NCI-H460 (cell line): ENCODE measurements around the gene ZBTB32. TPM values are rescaled to one million over a fixed set of nuclear protein-coding genes. Genes with fewer than 3 reads are reported as not detected.

Source experiments
- DNase-seq: peaks from one replicate; pipeline ENCODE4 v3.0.0-alpha.2; 2016; ENCODE audit warnings: low read depth; ENCODE audit errors: extremely low read depth
- total RNA-seq: library from RNA; depleted of rRNA; stranded (reverse); fragments of >200 nt; shearing (Covaris generic); gene quantifications from 2 replicates; pipeline ENCODE4 v1.2.3, GENCODE V29; 2014

ZBTB32 gene
- total RNA-seq, 1 experiment from 2014 or later: not detected

DNA sequence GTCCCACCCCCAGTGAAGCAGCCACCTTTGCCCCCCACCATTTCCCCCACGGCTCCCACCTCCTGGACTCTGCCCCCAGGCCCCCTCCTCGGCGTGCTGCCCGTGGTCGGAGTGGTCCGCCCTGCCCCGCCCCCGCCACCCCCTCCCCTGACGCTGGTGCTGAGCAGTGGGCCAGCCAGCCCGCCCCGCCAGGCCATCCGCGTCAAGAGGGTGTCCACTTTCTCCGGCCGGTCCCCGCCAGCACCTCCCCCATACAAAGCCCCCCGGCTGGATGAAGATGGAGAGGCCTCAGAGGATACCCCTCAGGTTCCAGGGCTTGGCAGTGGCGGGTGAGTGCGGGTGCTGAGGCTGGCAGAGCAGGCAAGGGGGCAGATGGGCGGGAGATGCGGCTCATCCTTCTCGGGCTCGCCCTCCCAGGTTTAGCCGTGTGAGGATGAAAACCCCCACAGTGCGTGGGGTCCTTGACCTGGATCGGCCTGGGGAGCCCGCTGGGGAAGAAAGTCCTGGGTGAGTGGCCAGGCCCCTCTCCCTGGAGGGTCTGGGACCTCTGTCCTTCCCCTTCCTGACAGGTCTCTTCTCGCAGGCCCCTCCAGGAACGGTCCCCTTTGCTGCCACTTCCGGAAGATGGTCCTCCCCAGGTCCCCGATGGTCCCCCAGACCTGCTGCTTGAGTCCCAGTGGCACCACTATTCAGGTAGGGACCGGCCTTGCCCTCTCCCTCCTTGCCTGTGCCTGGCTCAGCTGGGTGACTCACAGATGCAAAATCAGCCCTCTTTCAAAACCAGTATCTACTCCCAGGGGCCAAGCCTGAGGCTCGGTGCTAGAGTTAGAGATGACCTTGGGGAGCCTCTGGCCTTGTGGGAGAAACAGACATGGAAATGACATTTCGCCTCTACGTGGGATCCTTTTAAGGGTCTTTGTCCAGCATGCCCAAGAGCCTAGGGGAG lies 29.1 kb downstream of the ZBTB32 start:
- DNase-seq: no peak

DNA sequence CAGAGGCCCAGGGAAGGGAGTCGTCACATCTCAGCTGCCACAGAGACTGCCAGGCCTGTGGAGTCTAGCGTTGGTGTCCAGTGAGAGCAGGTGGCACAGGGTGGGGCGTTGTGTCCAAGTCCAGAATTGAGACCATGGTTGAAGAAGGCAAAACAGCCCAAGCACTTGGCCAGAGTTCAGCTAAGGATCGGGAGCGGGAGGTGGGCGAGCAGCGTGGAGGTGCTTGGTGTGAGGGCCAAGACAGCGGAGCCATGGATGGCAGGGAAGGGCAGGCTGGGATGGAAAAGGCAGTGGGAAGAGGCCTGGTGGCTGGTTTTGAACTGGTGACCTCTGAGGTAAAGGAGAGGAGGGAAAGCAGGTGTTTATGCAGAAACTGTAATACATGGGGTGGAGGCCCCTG lies 29.9 kb downstream of the ZBTB32 start:
- DNase-seq: no peak

DNA sequence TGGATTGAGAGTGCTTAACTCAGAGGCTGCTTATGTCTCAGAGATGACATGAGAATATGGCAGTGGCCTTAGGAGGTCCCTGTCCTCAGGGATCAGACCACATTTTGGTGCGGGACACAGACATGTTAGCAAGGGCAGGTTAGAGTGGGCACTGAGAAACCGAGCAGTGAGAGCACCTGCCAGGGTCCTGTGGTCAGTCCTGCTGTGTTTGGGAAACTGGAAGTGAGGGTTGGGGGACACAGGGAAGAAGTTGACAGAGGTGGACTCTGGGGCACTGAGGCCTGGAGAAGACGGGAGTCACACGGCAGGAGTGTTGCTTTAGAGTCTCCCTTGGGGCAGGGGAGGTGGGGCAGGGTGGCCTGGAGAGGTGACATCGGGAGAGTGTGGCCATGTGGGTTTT lies 30.5 kb downstream of the ZBTB32 start:
- DNase-seq: no peak

DNA sequence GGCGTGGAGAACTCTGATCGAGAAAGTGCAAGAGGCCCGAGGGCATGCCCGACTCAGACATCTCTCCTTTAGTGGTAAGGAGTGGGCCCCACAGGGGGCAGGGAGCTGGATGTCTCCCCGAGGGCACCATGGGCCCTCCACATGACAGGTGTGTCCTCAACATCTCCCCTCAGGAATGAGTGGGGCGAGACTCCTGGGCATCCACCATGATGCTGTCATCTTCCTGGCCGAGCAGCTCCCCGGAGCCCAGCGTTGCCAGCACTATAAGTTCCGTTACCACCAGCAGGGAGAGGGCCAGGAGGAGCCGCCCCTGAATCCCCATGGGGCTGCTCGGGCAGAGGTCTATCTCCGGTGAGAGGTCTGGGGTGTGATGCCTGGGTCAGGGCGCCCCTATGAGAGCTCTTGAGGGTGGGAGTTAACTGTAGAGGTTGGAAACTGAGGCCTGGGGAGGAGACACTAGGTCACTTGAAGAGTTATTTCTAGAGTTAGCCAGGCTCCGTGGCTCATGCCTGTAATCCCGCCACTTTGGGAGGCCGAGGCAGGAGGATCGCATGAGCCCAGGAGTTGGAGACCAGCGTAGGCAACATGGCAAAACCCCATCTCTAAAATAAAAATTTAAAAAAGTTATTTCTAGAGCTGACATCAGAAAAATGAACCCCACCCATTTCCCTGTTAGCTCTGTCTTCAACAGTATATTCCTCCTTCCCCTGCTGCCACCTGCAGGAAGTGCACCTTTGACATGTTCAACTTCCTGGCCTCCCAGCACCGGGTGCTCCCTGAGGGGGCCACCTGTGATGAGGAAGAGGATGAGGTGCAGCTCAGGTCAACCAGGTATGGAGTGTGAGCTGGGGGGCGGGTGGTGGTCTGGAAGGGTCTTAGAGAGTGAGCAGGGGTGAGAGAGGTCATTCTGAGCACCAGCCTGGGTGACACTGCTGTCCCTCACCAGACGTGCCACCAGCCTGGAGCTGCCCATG lies 32.8 kb downstream of the ZBTB32 start:
- no peak for DNase-seq

DNA sequence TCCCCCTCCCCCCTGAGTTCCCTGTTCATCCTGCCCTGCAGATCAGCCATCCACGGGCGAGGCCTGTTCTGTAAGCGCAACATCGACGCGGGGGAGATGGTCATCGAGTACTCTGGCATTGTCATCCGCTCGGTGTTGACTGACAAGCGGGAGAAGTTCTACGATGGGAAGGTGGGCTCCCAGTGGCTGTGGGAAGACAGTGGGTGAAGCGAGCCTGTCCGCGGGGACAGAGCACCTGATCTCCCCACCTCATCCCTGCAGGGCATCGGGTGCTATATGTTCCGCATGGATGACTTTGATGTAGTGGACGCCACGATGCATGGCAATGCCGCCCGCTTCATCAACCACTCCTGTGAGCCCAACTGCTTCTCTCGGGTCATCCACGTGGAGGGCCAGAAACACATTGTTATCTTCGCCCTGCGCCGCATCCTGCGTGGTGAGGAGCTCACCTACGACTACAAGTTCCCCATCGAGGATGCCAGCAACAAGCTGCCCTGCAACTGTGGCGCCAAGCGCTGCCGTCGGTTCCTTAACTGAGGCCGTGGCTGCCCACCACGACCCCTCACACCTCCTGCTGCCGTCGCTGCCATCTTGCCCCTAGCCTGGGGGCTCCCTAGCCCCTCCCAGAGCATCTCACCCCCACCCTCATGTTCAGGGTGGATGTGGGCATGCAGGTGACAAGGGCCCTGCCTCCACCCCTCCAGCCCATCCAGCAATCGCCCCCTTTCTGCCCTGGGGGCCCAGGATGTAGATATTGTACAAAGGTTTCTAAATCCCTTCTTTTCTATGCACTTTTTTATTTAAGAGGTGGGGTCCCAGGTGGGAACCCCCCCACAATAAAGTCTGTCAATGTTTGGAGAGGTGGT lies 33.9 kb downstream of the ZBTB32 start:
- DNase-seq: no peak

DNA sequence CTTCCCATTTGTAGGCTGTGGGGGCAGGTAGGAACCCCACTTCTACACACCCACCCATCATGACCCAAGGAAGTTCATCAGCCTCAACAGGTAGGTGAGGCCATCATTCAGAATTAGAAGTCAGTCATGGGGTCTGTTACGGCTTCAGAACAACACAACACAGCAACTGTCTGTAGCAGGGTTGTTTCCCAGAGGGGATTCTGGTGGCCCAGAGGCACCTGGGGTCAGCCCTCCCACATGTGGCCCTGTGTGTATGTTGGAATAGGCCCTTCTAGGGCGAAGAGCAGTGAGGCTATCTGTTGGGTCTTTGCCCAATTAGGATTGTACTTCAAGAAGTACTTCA lies 34.5 kb downstream of the ZBTB32 start:
- DNase-seq: no peak

DNA sequence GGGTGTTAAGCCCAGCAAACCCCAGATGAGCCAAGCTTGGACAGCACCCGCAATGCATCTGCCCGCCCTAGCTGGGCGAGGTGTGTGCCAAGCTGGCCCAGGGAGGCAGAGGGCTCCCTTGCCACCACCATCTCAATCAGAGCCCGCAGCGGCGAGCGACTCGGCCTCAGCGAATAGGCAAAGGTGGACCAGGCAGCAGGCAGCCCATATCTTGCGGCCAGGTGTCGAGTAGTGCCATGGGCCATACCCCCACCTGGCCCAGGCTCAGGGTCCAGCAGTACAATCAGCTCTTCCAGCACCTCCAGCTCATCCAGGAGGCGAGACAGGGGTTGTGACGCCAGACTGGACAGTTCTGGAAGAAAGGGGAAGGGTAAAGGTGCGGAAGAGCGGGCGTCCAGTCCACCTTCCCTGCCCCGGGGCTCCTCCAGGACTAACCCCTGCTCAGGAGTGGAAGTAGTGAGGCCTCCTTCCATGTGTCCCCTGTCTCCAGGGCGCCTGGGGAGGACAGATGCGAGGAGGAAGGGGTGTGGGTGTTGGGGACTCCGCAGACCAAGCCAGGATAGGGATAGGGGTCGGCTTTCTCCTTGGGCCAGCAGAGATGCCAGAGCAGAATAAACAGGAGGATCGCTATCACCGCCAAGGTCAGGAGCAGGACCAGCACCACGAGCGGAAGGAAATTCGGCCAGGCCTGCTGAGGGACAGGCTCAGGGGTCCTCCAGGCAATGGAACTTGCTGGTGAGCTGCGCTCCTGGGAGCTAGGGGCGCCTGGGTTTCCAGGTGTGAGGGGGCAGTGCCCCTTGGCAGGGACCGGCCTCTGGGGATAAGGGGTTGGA lies 35.1 kb downstream of the ZBTB32 start:
- no peak for DNase-seq

DNA sequence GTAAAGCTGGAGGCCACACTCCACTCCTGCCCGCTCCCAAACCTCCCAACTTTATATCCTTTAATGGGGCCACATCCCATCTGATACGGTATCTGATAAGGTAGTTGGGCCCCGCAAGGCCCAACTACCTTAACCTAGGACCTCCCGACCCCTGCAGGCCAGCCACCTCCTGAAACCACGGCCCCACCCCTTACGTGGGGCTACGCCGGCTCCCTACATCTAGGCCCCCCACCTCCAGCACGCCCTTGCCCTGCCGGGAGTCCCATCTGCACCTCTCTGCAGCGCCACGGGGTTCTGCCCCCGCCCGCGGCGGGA lies 35.7 kb downstream of the ZBTB32 start:
- DNase-seq: no peak

DNA sequence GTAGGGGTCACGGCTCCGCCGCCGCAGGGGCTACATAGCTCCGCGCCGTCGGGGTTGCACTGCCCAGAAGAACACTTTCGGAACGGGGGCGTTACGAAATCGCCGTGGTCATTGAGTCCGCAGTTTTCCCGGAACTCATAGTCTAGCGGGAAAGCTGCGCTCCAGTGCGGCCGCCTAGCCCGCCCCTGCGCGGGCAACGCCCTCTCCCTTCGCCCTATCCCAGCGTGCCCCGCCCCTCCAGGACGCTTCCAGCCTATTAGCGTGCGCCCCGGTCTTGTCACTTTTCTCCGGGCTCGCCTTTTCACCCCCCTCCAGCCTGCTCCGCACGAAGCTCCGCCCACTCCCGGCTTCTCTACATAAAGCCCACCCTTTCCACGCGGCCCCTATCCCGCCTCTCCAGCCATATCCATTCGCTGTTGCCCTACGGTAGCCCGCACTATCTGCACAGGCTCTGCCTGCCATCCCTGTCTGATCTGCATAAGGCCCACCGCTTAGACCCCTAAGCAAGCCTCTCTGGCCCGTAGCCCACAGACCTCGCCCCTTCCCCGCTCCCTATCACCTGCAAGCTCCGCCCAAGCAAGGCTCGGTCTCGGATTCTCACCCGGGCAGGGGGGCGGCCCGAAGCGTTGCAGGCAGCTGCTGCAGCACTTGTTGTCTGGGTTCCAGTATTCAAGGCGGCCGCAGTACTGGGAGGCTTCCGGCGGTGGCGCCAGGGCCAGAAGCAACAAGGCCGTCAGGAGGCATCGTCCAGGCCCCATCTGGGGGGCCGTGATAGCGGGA lies 36.3 kb downstream of the ZBTB32 start:
- DNase-seq: peak; percentile 95

DNA sequence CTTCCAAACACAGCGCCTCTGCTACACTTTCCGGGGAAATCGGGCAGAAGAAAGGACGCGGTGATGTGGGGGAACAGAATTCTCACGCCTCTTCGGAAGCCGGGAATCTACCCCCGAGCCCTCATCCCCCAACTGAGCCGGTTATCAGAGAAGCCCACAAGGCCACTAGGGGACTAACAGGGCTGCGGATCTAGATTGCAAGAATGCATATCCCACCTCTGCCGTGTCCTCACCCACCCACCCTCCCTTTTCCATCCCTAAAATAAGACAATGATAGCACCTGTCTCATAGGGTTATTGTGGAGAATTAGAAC lies 36.8 kb downstream of the ZBTB32 start:
- no peak for DNase-seq

DNA sequence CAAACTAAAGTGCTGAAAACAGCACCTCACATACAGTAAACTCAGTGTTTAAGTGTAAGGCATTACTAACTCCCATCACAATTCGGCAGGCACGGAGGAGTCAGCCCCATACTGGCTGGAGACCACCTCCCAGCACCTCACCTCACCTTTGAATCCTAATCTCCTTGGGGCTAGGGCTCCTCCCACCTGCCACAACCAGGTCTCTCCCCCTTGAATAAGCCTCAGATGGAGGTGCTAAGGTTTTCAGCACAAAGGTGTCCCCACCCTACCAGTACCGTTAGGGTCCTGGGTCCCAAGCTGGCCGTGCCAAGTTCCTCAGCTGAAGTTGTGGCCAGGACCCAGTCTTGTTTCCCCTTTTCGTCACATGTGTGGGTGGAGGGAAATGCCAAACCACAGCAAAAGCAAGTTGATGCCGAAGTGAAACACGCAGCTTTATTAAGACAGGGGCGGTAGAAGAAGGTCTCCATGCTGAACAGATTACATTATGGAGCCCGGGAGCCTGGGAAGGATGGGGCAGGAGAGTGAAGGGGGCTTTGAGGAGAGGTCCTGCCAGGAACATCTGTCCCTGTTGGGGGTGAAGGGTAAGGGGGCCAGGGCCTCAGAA lies 37.9 kb downstream of the ZBTB32 start, which contains the start of gene IGFLR1:
Gene IGFLR1 (minus strand): TSS at position 332 of the 604 bp plus-strand sequence. CDS start 1,272 bp downstream, outside the sequence.
- no peak for DNase-seq

DNA sequence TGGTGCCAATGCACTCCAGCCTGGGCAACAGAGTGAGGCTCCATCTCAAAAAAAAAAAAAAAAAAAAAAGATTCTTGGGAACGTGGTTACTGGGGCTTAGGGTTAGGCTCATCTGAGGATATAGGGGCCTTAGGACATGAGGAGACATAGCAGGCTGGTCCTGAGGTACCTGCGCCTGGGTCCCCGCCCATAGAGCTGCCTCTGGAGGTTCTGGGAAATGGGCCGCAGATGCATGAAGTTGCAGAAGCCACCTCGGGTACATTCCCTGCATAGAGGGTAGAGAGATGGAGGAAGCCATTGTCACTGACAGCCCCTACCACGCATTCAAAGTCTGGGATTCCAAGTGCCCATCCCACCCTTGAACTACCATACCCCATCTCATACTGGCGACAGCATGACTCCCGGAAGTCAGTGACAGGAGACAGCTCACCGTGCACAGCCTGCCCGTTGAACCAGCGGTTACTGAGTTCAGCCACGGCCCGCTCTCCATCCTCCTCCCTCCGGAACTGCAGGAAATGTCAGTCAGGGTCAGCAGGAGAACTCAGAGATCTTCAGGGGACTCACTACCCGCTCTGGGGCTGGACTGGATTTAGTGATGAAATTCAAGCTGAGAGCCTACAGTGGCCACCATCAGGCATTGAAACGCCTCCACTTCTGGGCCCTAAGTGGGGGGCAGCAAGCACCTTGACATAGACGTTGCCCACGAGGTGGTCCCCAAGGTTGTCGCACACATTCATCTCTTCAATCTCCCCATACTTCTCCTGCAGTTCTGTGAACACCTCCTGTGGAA lies 39.5 kb downstream of the ZBTB32 start:
- DNase-seq: no peak

DNA sequence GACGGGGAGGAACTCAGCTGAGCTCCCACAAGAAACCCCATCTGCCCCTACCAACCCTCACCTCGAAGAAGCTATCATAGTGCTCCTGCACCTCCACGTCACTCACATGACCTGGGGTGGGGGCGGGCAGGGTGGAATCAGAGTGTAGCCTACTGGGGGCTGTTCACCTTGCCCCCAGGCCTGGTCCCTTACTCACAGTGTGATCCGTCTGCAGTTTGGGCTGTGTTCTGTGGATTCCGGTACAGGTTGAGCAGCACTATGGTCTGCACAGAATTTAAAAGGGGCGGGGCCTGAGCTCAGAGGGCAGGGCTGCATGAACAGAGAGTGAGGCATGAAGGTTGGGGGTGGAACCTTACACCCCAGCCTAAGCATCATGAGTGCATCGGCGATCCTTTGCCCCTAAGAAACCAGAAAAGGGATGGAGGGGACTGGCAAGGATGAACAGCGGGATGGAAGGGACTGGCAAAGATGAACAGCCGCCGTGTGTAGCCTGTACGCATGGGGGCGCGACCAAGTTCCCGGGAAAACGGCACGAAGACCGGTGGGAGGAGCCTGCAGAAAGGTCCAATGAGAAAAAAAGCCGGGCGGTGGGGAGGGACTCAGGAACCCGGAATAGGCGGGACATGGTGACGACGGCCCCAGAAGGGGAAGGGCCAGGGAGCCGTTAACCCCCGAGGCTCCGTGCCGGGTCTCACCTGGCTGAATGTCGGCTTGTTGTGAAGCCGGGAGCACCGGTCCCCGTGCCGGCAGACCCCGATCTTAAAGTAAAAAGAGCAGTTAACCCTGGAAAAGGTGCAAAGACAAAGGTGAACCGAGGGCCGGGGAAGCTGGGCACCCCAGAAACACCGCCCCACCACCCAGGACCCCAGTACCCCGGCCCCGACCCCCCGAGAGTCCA lies 40.3 kb downstream of the ZBTB32 start:
- DNase-seq: peak; percentile 96

DNA sequence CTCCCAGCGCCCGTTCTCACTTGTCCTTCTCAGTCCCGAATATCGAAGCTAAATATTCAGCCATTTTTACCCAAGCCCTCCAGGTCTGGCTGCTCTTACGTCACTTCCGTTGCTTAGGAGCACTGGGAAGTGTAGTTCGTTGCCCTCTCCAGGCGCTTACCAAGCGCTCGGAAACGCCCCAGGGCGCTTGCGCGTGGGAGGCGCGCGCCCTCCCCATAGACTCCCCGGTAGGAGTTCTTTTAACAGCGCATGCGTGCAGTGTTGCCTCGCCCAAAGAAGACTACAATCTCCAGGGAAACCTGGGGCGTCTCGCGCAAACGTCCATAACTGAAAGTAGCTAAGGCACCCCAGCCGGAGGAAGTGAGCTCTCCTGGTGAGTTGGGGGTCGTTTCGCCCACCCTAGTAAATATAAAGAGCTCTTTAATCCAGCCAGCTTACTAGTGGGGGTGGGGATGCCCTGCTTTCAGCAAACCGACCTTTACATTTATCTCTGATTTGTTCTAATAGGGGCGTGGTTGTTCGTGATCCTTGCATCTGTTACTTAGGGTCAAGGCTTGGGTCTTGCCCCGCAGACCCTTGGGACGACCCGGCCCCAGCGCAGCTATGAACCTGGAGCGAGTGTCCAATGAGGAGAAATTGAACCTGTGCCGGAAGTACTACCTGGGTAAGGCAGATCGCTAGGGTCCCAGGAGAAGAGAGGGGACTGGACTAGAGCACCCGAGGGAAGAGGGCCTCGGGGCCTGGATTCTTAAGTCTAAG lies 41.1 kb downstream of the ZBTB32 start, which contains the start of the genes PSENEN and U2AF1L4:
Gene PSENEN (plus strand): TSS at position 324 of the 759 bp plus-strand sequence. CDS start 280 bp downstream, at position 604.
Gene U2AF1L4 (minus strand): TSS at position 91 of the 759 bp plus-strand sequence. CDS start 27 bp downstream, at position 64.
- DNase-seq: peak; percentile 99

DNA sequence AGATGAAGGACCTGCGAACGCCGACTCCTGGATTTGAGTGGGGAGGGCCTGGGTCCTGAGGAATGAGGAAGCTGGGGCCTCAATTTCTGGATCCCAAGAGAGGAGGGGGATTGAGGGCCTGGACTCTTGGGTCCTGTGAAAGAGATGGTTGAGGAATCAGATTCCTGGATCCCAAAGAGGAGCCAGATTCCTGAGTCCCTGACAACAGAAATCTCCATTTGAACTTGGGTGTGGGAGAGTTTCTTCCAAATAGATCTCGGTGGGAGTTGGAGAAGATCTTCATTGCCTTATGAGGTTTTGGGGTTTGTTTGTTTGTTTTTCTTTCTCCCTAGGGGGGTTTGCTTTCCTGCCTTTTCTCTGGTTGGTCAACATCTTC lies 41.7 kb downstream of the ZBTB32 start:
- no peak for DNase-seq

DNA sequence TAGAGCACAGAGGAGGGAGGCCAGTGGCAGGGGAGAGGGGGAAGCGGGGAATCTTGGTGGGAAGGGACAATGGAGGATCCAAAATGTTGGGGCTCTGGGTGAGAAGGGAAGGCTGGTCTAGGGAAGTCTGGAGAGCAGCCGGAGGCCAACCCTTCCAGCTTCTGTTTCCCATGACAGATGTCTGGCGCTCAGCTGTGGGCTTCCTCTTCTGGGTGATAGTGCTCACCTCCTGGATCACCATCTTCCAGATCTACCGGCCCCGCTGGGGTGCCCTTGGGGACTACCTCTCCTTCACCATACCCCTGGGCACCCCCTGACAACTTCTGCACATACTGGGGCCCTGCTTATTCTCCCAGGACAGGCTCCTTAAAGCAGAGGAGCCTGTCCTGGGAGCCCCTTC lies 42.2 kb downstream of the ZBTB32 start:
- DNase-seq: no peak
